Nephron progenitor cell (in vitro differentiated cells): ENCODE data around the gene HTR2C.

Experiments
- DNase-seq: peaks from one replicate; pipeline ENCODE4 v3.0.0; 2021
- H3K27ac Mint-ChIP-seq: 2 replicates; pipeline ENCODE4 v1.8.0; 2021; ENCODE audit warnings: mild to moderate bottlenecking, moderate library complexity, mixed read lengths
- H3K27me3 Mint-ChIP-seq: 2 replicates; pipeline ENCODE4 v1.8.0; 2021; ENCODE audit warnings: mild to moderate bottlenecking, low read depth, mixed read lengths; ENCODE audit not compliant: poor library complexity
- H3K36me3 Mint-ChIP-seq: 2 replicates; pipeline ENCODE4 v1.8.0; 2021; ENCODE audit warnings: low read depth, mixed read lengths
- H3K4me1 Mint-ChIP-seq: 2 replicates; pipeline ENCODE4 v1.8.0; 2021; ENCODE audit warnings: mixed read lengths
- H3K4me3 Mint-ChIP-seq: 2 replicates; pipeline ENCODE4 v1.8.0; 2021; ENCODE audit warnings: mild to moderate bottlenecking, moderate library complexity, mixed read lengths
- H3K9me3 Mint-ChIP-seq: 2 replicates; pipeline ENCODE4 v1.8.0; 2021; ENCODE audit warnings: mild to moderate bottlenecking, moderate library complexity, mixed read lengths
- TF ChIP-seq, protein P1 (sequence below): fragments of 200-600 bp; sonication (generic); IDR thresholded peaks from 2 replicates; pipeline ENCODE4 v1.5.0; 2021; ENCODE audit warnings: antibody characterized with exemption

Gene HTR2C

DNA sequence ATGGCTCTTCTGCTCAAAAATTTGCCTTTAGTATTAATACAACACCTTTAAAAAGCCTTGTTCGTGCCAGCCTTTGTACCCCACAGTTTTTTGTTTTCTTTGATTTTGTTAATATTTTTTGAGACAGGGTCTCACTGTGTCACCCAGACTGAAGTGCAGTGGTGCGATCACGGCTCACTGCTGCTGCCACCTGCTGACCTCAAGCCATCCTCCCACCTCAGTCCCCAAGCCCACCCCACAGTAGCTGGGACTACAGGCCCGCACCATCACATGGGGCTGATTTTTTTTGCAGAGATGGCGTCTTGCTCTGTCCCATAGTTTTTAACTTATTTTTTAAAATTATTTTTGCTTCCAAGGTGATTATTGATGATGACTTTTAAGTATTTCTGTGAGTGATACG lies 134.0 kb downstream of the HTR2C start:
- TF ChIP-seq, protein P1, sequence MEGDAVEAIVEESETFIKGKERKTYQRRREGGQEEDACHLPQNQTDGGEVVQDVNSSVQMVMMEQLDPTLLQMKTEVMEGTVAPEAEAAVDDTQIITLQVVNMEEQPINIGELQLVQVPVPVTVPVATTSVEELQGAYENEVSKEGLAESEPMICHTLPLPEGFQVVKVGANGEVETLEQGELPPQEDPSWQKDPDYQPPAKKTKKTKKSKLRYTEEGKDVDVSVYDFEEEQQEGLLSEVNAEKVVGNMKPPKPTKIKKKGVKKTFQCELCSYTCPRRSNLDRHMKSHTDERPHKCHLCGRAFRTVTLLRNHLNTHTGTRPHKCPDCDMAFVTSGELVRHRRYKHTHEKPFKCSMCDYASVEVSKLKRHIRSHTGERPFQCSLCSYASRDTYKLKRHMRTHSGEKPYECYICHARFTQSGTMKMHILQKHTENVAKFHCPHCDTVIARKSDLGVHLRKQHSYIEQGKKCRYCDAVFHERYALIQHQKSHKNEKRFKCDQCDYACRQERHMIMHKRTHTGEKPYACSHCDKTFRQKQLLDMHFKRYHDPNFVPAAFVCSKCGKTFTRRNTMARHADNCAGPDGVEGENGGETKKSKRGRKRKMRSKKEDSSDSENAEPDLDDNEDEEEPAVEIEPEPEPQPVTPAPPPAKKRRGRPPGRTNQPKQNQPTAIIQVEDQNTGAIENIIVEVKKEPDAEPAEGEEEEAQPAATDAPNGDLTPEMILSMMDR, result peak; percentile 69
- H3K4me3 Mint-ChIP-seq, result no peak overlapping the region
- H3K9me3 Mint-ChIP-seq, result peaks cover 3% of the 10 kb centered on the region
- no peaks in the 10 kb centered on the region for H3K36me3 Mint-ChIP-seq
- peak; percentile 66 for DNase-seq
- no peaks in the 10 kb centered on the region for H3K27me3 Mint-ChIP-seq
- H3K27ac Mint-ChIP-seq, result no peak overlapping the region
- no peaks in the 10 kb centered on the region for H3K4me1 Mint-ChIP-seq

DNA sequence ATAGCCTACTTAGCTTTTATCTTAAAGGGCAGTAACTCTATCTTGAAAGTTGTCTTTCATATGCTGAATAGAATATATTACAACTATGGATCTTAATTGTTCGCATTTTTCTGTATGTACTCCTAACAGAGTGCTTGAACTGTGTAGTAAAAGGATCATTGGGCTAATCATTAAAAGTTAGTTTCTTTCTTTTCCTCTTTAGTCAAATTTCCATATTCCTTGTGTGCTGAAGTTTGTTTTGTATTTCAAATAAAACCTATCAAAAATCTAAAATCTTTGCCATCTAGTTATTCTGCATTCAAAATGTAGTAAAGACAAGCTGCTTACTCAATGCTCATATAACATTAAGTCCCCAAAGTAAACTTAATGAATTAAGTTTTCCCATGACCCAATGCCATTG lies 182.7 kb downstream of the HTR2C start:
- DNase-seq, result no peak
- Mint-ChIP-seq H3K27ac (no peak overlapping the region), H3K4me1 (no peaks in the 10 kb centered on the region), H3K27me3 (peaks cover 4% of the 10 kb centered on the region), H3K4me3 (no peak overlapping the region), H3K36me3 (no peaks in the 10 kb centered on the region), H3K9me3 (peaks cover 11% of the 10 kb centered on the region)
- TF ChIP-seq, protein P1, result no peak

DNA sequence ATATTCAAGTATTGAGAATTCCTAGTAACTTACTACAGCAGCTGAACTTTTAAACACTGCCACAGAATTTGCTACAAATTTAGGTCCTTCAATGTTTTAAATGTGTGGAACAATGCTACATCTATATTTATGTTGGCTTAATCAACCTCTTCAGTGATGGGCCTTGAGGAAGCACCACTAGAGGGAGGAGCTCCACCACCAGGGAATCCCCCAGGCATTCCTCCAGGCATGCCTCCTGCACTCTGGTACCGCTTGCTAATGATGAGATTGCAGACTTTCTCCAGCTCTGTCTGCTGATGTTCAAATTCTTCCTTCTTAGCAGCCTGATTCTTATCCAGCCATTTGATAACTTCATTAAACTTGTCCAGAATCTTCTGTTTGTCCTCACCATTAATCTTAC lies 190.8 kb downstream of the HTR2C start:
- Mint-ChIP-seq H3K36me3 (no peaks in the 10 kb centered on the region), H3K27me3 (no peaks in the 10 kb centered on the region), H3K4me3 (no peak overlapping the region), H3K9me3 (peaks cover 11% of the 10 kb centered on the region), H3K4me1 (no peaks in the 10 kb centered on the region), H3K27ac (no peak overlapping the region)
- no peak for DNase-seq
- TF ChIP-seq, protein P1, result peak; percentile 8

DNA sequence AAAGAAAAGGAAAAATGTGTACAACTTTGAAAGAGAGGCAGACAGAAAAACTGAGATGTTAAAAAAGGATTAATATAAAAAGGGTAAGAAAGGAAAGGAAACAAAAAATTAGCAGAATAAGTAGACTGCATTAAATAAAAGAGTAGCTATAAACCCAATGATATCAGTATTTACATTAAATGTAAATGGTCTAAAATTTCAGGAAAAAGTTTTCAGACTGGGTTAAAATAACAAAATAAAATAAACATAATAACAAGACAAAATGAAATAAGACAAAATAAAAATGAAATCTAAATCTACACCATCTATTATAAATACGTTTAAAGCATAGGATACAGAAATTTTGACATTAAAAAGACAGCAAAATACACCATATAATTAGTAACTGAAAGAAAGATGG lies 199.0 kb downstream of the HTR2C start:
- Mint-ChIP-seq H3K4me1 (no peaks in the 10 kb centered on the region), H3K4me3 (no peak overlapping the region), H3K27ac (no peak overlapping the region), H3K27me3 (no peaks in the 10 kb centered on the region), H3K36me3 (no peaks in the 10 kb centered on the region), H3K9me3 (peaks cover 13% of the 10 kb centered on the region)
- TF ChIP-seq, protein P1, result no peak
- DNase-seq, result no peak

DNA sequence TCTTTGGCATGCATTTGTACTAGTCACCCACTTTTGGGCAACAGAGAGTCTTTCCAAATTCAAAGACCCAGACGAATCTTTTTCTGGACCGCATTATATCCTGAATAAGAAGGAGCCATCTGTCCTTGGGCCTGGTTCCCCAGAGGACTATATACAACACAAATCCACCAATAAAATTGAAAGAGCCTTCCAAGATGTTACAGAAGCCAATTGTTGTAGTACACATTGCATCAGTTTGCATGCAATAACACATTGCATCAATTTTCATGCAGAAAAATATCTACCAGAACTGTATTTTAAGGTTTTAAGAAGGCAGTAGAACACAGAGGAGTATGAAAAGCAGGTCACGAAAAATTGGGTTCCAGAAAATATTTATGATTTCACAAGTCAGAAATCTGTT lies 203.2 kb downstream of the HTR2C start:
- no peak overlapping the region for H3K4me3 Mint-ChIP-seq
- no peak overlapping the region for H3K27ac Mint-ChIP-seq
- TF ChIP-seq, protein P1, result no peak
- peaks cover 6% of the 10 kb centered on the region for H3K9me3 Mint-ChIP-seq
- H3K4me1 Mint-ChIP-seq, result no peaks in the 10 kb centered on the region
- H3K27me3 Mint-ChIP-seq, result no peaks in the 10 kb centered on the region
- H3K36me3 Mint-ChIP-seq, result no peaks in the 10 kb centered on the region
- DNase-seq, result no peak

DNA sequence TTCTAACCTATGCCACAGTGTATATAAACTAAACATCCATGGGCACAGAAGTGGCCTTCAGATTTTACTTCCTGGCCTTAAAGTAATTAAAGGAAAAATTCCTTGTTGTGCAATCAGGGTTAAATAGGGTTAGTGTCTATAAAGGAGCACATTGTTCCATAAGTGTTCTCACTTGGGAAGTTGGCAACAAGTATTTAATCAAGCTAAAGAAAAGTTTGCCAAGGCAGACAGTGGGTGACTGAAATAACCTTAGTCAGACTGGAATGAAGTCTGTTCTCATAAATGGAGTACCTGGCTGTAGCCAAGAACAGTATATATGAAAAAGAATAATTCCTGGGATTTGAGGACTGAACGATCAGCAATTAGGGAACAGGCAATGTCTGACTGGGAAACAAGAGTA lies 213.6 kb downstream of the HTR2C start:
- Mint-ChIP-seq H3K36me3 (no peaks in the 10 kb centered on the region), H3K27me3 (no peaks in the 10 kb centered on the region), H3K4me3 (no peak overlapping the region), H3K4me1 (no peaks in the 10 kb centered on the region), H3K27ac (no peak overlapping the region), H3K9me3 (peaks cover 4% of the 10 kb centered on the region)
- TF ChIP-seq, protein P1, result no peak
- no peak for DNase-seq
